ENCODE results near the gene ALG1L2.
"Not testable (repeated sequence)": the region's sequence is repeated elsewhere in the genome, so short reads cannot be mapped to it uniquely, and the experiment has no call there.

ALG1L2 gene

GRCh38 chr3:130091958-130092357, 10.3 kb downstream of the ALG1L2 start:
- H3K27ac ChIP-seq (ENCODE audit: low read depth, low read length), result no peak overlapping the region
- no peak for TF ChIP-seq CTCF (IDR thresholded peaks at IDR 0.05; ENCODE audit: insufficient read depth, low read length, poor library complexity, severe bottlenecking)
- TF ChIP-seq EZH2phosphoT487 (conservative IDR thresholded peaks at IDR 0.05; ENCODE audit: low read length), result no peak
- H3K9me3 ChIP-seq (ENCODE audit: insufficient read depth, low read length), result no peaks in the 10 kb centered on the region
- no peaks in the 10 kb centered on the region for H3K27me3 ChIP-seq (ENCODE audit: low read length)
- H3K4me3 ChIP-seq (ENCODE audit: insufficient read depth, low read length, poor library complexity, severe bottlenecking), result no peak overlapping the region
- H3K9ac ChIP-seq (ENCODE audit: low read length), result no peak overlapping the region
- H4K20me1 ChIP-seq (ENCODE audit: low read depth, low read length), result no peaks in the 10 kb centered on the region
- no peak overlapping the region for H3K4me2 ChIP-seq (ENCODE audit: low read depth, low read length, poor library complexity, severe bottlenecking)
- H3K9me2 ChIP-seq (replicated peaks; ENCODE audit: insufficient read depth, low read length), result no peaks in the 10 kb centered on the region
- H2AFZ ChIP-seq (ENCODE audit: low read depth, low read length, severe bottlenecking), result no peak overlapping the region
- peaks cover 16% of the 10 kb centered on the region for H3F3A ChIP-seq (ENCODE audit: insufficient read depth)
- no peaks in the 10 kb centered on the region for H3K79me2 ChIP-seq (ENCODE audit: insufficient read depth, low read length)
- no peaks in the 10 kb centered on the region for H3K36me3 ChIP-seq (ENCODE audit: low read length)

GRCh38 chr3:130093741-130094391, 12.2 kb downstream of the ALG1L2 start:
- peak overlapping the region; percentile 82 for H3K27ac ChIP-seq (ENCODE audit: low read depth, low read length)
- H3K4me2 ChIP-seq (ENCODE audit: low read depth, low read length, poor library complexity, severe bottlenecking), result peak overlapping the region; percentile 53
- H4K20me1 ChIP-seq (ENCODE audit: low read depth, low read length), result no peaks in the 10 kb centered on the region
- H3K36me3 ChIP-seq (ENCODE audit: low read length), result no peaks in the 10 kb centered on the region
- H3K9ac ChIP-seq (ENCODE audit: low read length), result peak overlapping the region; percentile 45; the same call in 1 of the 2 replicates
- H3F3A ChIP-seq (ENCODE audit: insufficient read depth), result peaks cover 16% of the 10 kb centered on the region
- H3K9me2 ChIP-seq (replicated peaks; ENCODE audit: insufficient read depth, low read length), result no peaks in the 10 kb centered on the region
- H3K27me3 ChIP-seq (ENCODE audit: low read length), result no peaks in the 10 kb centered on the region
- peak overlapping the region; percentile 53 for H2AFZ ChIP-seq (ENCODE audit: low read depth, low read length, severe bottlenecking)
- peak overlapping the region; percentile 16 for H3K4me3 ChIP-seq (ENCODE audit: insufficient read depth, low read length, poor library complexity, severe bottlenecking)
- H3K9me3 ChIP-seq (ENCODE audit: insufficient read depth, low read length), result no peaks in the 10 kb centered on the region
- H3K79me2 ChIP-seq (ENCODE audit: insufficient read depth, low read length), result no peaks in the 10 kb centered on the region
- TF ChIP-seq CTCF (IDR thresholded peaks at IDR 0.05; ENCODE audit: insufficient read depth, low read length, poor library complexity, severe bottlenecking), result no peak
- no peak for TF ChIP-seq EZH2phosphoT487 (conservative IDR thresholded peaks at IDR 0.05; ENCODE audit: low read length)

- not testable (repeated sequence) for H3K36me3 ChIP-seq (ENCODE audit: low read length)
These were observed 12.9 kb downstream of the ALG1L2 start for GRCh38 chr3:130094491-130094941.

GRCh38 chr3:130095858-130096257, 14.2 kb downstream of the ALG1L2 start:
- not testable (repeated sequence) for H3K79me2 ChIP-seq (ENCODE audit: insufficient read depth, low read length); H4K20me1 ChIP-seq (ENCODE audit: low read depth, low read length); H3K9me3 ChIP-seq (ENCODE audit: insufficient read depth, low read length); H3K4me3 ChIP-seq (ENCODE audit: insufficient read depth, low read length, poor library complexity, severe bottlenecking); H3K9me2 ChIP-seq (replicated peaks; ENCODE audit: insufficient read depth, low read length); H3K9ac ChIP-seq (ENCODE audit: low read length); H3K36me3 ChIP-seq (ENCODE audit: low read length); H3K27me3 ChIP-seq (ENCODE audit: low read length); H2AFZ ChIP-seq (ENCODE audit: low read depth, low read length, severe bottlenecking)
- Histone ChIP-seq H3K4me2 (ENCODE audit: low read depth, low read length, poor library complexity, severe bottlenecking) (peak overlapping the region; percentile 40), H3F3A (ENCODE audit: insufficient read depth) (peaks cover 16% of the 10 kb centered on the region), H3K27ac (ENCODE audit: low read depth, low read length) (peak overlapping the region; percentile 82)

More at GRCh38 chr3:130094491-130094941, 12.9 kb downstream of the ALG1L2 start:
- H3K9me2 ChIP-seq (replicated peaks; ENCODE audit: insufficient read depth, low read length); H3K27me3 ChIP-seq (ENCODE audit: low read length); H3K9me3 ChIP-seq (ENCODE audit: insufficient read depth, low read length); H3K79me2 ChIP-seq (ENCODE audit: insufficient read depth, low read length); H4K20me1 ChIP-seq (ENCODE audit: low read depth, low read length): not testable (repeated sequence)
- Histone ChIP-seq H3K4me3 (ENCODE audit: insufficient read depth, low read length, poor library complexity, severe bottlenecking) (peak overlapping the region; percentile 16), H3K27ac (ENCODE audit: low read depth, low read length) (peak overlapping the region; percentile 82), H3F3A (ENCODE audit: insufficient read depth) (peaks cover 16% of the 10 kb centered on the region), H3K4me2 (ENCODE audit: low read depth, low read length, poor library complexity, severe bottlenecking) (peak overlapping the region; percentile 53), H2AFZ (ENCODE audit: low read depth, low read length, severe bottlenecking) (peak overlapping the region; percentile 53), H3K9ac (ENCODE audit: low read length) (peak overlapping the region; percentile 45; the same call in 1 of the 2 replicates)

GRCh38 chr3:130097096-130097495, 15.5 kb downstream of the ALG1L2 start:
- not testable (repeated sequence) for H3K9ac ChIP-seq (ENCODE audit: low read length); H2AFZ ChIP-seq (ENCODE audit: low read depth, low read length, severe bottlenecking); H3K9me2 ChIP-seq (replicated peaks; ENCODE audit: insufficient read depth, low read length); H3K79me2 ChIP-seq (ENCODE audit: insufficient read depth, low read length); H3K4me3 ChIP-seq (ENCODE audit: insufficient read depth, low read length, poor library complexity, severe bottlenecking); H3K9me3 ChIP-seq (ENCODE audit: insufficient read depth, low read length); H3K27me3 ChIP-seq (ENCODE audit: low read length); H4K20me1 ChIP-seq (ENCODE audit: low read depth, low read length); H3K36me3 ChIP-seq (ENCODE audit: low read length)
- Histone ChIP-seq H3F3A (ENCODE audit: insufficient read depth) (peaks cover 16% of the 10 kb centered on the region), H3K27ac (ENCODE audit: low read depth, low read length) (peak overlapping the region; percentile 70), H3K4me2 (ENCODE audit: low read depth, low read length, poor library complexity, severe bottlenecking) (peak overlapping the region; percentile 15)

- H3K4me2 ChIP-seq (ENCODE audit: low read depth, low read length, poor library complexity, severe bottlenecking); H3K79me2 ChIP-seq (ENCODE audit: insufficient read depth, low read length); H4K20me1 ChIP-seq (ENCODE audit: low read depth, low read length); H2AFZ ChIP-seq (ENCODE audit: low read depth, low read length, severe bottlenecking); H3K9me3 ChIP-seq (ENCODE audit: insufficient read depth, low read length); H3K9ac ChIP-seq (ENCODE audit: low read length); H3K4me3 ChIP-seq (ENCODE audit: insufficient read depth, low read length, poor library complexity, severe bottlenecking); H3K36me3 ChIP-seq (ENCODE audit: low read length); H3K27ac ChIP-seq (ENCODE audit: low read depth, low read length); H3K9me2 ChIP-seq (replicated peaks; ENCODE audit: insufficient read depth, low read length); H3K27me3 ChIP-seq (ENCODE audit: low read length): not testable (repeated sequence)
- H3F3A ChIP-seq (ENCODE audit: insufficient read depth), result peaks cover 16% of the 10 kb centered on the region
These were observed 16.3 kb downstream of the ALG1L2 start for GRCh38 chr3:130097690-130098638.
